Calu3 (cell line): ENCODE measurements around the gene PTPRN2. TPM values are rescaled to one million over a fixed set of nuclear protein-coding genes. Genes with fewer than 3 reads are reported as not detected.

ENCODE experiments used
- BruUV-seq: library from RNA; stranded (reverse); fragments of 400-500 nt; replicated peaks from 2 replicates; lab custom pipeline; 2021; lab: Mats Ljungman, UMichigan
- CTCF ChIA-PET: fragments of 300-600 bp; sonication (Branson Sonifier 250); formaldehyde crosslinking; loops from one replicate; lab custom pipeline; 2022; ENCODE audit warnings: antibody characterized with exemption; lab: Charles Lee
- DNase-seq: peaks from one replicate; pipeline ENCODE4 v3.0.0; 2022
- H3K27ac Mint-ChIP-seq: one replicate; pipeline ENCODE4 v1.8.0; 2022; ENCODE audit warnings: mixed read lengths; ENCODE audit not compliant: unreplicated experiment
- H3K27me3 Mint-ChIP-seq: one replicate; pipeline ENCODE4 v1.8.0; 2022; ENCODE audit warnings: mixed read lengths; ENCODE audit not compliant: unreplicated experiment
- H3K36me3 Mint-ChIP-seq: one replicate; pipeline ENCODE4 v1.8.0; 2022; ENCODE audit warnings: mild to moderate bottlenecking, moderate library complexity, mixed read lengths; ENCODE audit not compliant: insufficient read depth, unreplicated experiment
- H3K4me1 Mint-ChIP-seq: one replicate; pipeline ENCODE4 v1.8.0; 2022; ENCODE audit warnings: mild to moderate bottlenecking, low read depth, mixed read lengths; ENCODE audit not compliant: unreplicated experiment
- H3K4me3 Mint-ChIP-seq: one replicate; pipeline ENCODE4 v1.8.0; 2022; ENCODE audit warnings: mild to moderate bottlenecking, low read depth, moderate library complexity, mixed read lengths; ENCODE audit not compliant: unreplicated experiment
- H3K9me3 Mint-ChIP-seq: one replicate; pipeline ENCODE4 v1.8.0; 2022; ENCODE audit warnings: low read depth, mixed read lengths; ENCODE audit not compliant: unreplicated experiment
- intact Hi-C: fragments of 100-400 bp; cut with micrococcal nuclease; formaldehyde crosslinking; loops from one replicate; pipeline ENCODE4 v1.10.0; 2022; ENCODE audit not compliant: unreplicated experiment
- total RNA-seq: library from RNA; stranded (reverse); gene quantifications from 2 replicates; pipeline ENCODE4 v1.2.3, GENCODE V29; 2022
- TF ChIP-seq, protein P1 (sequence below): fragments of 200-600 bp; IDR thresholded peaks from one replicate; pipeline ENCODE4 v1.8.0; 2022; ENCODE audit warnings: antibody characterized with exemption; ENCODE audit not compliant: unreplicated experiment

The PTPRN2 gene
- total RNA-seq, 1 experiment from 2014 or later, result 2.0 TPM

DNA sequence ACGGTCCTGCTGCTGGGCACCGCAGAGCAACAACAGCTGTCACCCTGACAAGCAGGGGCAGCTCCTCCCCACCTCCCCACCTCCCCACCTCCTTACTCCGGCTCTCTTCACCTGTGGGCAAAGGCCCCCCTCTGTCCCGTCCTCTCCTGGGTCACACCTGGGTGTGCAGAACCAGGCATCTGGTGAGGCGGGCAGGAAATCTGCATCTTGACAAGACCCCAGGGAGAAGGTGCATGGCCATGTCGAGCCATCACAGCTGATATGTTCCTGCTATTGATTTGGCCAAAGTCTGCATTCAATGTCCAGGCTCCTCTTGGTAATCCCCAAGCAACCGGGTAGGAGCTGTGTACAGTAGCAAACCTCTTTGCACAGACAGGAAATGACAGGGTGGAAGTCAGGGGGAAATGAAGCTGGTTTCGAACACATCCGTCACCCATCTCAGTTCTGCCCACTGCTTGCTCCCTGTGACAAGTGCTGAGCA, 696.7 kb downstream of the PTPRN2 start:
- Mint-ChIP-seq H3K27me3 (no peaks in the 10 kb centered on the region), H3K9me3 (peaks cover 25% of the 10 kb centered on the region), H3K27ac (no peak overlapping the region), H3K4me3 (no peak overlapping the region), H3K36me3 (peaks cover 6% of the 10 kb centered on the region), H3K4me1 (no peaks in the 10 kb centered on the region)
- TF ChIP-seq, protein P1, sequence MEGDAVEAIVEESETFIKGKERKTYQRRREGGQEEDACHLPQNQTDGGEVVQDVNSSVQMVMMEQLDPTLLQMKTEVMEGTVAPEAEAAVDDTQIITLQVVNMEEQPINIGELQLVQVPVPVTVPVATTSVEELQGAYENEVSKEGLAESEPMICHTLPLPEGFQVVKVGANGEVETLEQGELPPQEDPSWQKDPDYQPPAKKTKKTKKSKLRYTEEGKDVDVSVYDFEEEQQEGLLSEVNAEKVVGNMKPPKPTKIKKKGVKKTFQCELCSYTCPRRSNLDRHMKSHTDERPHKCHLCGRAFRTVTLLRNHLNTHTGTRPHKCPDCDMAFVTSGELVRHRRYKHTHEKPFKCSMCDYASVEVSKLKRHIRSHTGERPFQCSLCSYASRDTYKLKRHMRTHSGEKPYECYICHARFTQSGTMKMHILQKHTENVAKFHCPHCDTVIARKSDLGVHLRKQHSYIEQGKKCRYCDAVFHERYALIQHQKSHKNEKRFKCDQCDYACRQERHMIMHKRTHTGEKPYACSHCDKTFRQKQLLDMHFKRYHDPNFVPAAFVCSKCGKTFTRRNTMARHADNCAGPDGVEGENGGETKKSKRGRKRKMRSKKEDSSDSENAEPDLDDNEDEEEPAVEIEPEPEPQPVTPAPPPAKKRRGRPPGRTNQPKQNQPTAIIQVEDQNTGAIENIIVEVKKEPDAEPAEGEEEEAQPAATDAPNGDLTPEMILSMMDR, result no peak
- BruUV-seq, result no TSS peak
- intact Hi-C loops, result no loop called here
- no peak for DNase-seq
- CTCF ChIA-PET, result interaction anchor here (0.6 kb wide), 1 partner anchor 118 kb away, joined by 3 read pairs; no protein-coding TSS in a partner anchor

DNA sequence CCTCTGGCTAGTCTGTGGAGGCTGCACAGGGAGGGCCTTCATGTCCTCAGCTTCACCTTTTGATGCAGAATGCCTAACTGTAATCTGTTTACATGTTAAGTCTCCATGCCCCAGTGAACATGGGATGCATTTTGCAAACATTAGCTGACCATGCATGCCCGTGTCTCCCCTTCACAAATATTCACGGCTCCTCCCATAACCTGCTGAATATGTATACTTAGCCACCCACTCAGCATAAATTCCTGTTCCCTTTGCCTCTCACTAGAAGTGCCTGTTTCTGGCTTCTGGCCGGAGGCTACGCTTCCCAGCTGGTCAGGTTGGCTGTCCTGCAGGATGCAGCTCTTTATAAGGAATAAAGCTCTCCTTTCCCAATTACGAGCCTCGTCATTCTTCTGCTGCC, 698.1 kb downstream of the PTPRN2 start:
- no peak for DNase-seq
- no TSS peak for BruUV-seq
- no peak overlapping the region for H3K4me3 Mint-ChIP-seq
- CTCF ChIA-PET, result no interaction called here
- H3K36me3 Mint-ChIP-seq, result no peaks in the 10 kb centered on the region
- no peaks in the 10 kb centered on the region for H3K4me1 Mint-ChIP-seq
- intact Hi-C loops, result no loop called here
- H3K27me3 Mint-ChIP-seq, result no peaks in the 10 kb centered on the region
- no peak overlapping the region for H3K27ac Mint-ChIP-seq
- TF ChIP-seq, protein P1, result no peak
- H3K9me3 Mint-ChIP-seq, result peaks cover 16% of the 10 kb centered on the region

DNA sequence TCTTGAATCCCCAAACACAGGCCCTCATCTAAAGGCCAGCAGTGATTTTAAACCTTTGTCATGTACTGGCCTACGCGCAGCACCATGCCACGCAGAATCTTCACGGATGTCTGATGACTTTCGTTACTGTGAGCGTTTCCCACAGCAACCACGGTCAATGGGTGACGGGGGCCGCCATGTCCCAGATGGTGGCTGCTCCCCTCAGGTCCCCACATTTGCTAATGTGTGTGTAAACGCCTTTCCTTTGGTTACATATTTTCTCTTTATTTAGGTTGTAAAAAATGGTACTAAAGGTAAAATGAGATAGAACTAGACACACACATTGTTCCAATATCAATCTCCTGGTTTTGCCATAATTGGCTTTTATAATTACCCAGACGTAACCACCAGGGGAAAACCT, 699.0 kb downstream of the PTPRN2 start:
- Mint-ChIP-seq H3K9me3 (peaks cover 13% of the 10 kb centered on the region), H3K4me3 (no peak overlapping the region), H3K27me3 (no peaks in the 10 kb centered on the region), H3K36me3 (no peaks in the 10 kb centered on the region), H3K27ac (no peak overlapping the region), H3K4me1 (no peaks in the 10 kb centered on the region)
- no peak for DNase-seq
- CTCF ChIA-PET, result no interaction called here
- TF ChIP-seq, protein P1, result no peak
- intact Hi-C loops, result no loop called here
- no TSS peak for BruUV-seq

DNA sequence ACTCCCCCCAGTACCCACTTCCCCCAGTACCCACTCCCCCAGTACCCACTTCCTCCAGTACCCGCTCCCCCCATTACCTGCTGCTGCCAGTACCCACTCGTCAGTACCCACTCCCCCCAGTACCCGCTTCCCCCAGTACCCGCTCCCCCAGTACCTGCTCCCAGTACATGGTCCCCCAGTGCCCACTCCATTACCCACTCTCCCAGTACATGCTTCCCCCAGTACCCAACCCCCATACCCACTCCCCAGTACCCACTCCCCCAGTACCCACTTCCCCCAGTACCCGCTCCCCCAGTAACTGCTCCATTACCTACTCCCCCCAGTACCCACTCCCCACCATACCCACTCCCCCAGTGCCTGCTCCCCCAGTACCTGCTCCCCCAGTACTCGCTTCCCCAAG, 700.2 kb downstream of the PTPRN2 start:
- CTCF ChIA-PET, result no interaction called here
- BruUV-seq, result no TSS peak
- Mint-ChIP-seq H3K4me1 (no peaks in the 10 kb centered on the region), H3K27ac (no peak overlapping the region), H3K36me3 (no peaks in the 10 kb centered on the region), H3K9me3 (peaks cover 10% of the 10 kb centered on the region), H3K4me3 (no peak overlapping the region), H3K27me3 (no peaks in the 10 kb centered on the region)
- no peak for DNase-seq
- intact Hi-C loops, result no loop called here
- TF ChIP-seq, protein P1, result no peak
